Right hindlimb (tissue), 1 donor: Measurements from ENCODE around the gene GRAMD2A.
"Not testable (repeated sequence)": the region's sequence is repeated elsewhere in the genome, so short reads cannot be mapped to it uniquely, and the experiment has no call there.

Experiments used
- DNase-seq: peaks from one replicate; pipeline ENCODE4 v3.0.0-alpha.2; 2018

The GRAMD2A gene

DNA sequence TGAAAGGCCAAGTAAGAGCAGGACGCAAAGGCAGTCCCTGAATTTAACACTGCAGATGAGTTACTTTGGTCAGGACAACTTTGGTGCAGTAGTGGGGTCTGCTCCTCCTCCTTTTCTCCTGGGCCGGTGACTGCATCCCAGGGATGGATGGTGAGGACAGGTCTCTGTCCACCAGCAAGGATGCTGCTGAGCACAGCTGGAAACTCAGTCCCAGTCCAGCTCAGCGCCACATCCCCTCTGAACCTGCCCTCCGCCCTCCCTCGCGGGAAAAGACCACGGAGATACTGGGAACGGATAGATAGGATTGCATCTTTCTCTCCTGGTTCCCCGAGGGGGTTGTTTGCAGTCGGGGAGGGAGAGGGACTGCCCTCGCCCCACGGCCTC, 13.8 kb downstream of the GRAMD2A start:
- no peak for DNase-seq

DNA sequence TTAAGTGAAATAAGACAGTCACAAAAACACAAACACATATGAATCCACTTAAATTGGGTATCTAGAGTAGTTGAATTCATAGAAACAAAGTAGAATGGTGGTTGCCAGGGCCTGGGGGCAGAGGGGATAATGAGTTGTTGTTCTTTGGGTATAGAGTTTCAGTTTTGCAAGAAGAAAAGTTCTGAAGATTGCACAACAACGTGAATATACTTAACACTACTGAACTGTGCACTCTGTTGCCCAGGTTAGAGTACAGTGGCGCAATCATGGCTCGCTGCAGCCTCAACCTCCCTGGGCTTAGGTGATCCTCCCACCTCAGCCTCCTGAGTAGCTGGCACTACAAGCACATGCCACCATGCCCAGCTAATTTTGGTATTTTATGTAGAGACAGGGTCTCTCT, 14.9 kb downstream of the GRAMD2A start:
- no peak for DNase-seq

DNA sequence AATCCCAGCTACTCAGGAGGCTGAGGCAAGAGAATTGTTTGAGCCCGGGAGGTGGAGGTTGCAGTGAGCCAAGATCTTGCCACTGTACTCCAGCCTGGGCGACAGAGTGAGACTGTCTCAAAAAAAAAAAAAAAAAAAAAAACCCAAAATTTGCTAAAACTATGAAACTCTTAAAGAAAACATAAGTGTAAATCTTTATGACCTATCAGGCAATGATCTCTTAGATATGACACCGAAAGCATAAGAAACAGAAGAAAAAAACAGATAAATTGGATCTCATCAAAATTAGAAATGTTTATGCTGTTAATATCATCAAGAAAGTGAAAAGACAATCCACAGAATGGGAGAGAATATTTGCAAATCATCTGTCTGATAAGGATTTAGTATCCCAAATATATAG, 15.3 kb downstream of the GRAMD2A start:
- DNase-seq, result no peak

DNA sequence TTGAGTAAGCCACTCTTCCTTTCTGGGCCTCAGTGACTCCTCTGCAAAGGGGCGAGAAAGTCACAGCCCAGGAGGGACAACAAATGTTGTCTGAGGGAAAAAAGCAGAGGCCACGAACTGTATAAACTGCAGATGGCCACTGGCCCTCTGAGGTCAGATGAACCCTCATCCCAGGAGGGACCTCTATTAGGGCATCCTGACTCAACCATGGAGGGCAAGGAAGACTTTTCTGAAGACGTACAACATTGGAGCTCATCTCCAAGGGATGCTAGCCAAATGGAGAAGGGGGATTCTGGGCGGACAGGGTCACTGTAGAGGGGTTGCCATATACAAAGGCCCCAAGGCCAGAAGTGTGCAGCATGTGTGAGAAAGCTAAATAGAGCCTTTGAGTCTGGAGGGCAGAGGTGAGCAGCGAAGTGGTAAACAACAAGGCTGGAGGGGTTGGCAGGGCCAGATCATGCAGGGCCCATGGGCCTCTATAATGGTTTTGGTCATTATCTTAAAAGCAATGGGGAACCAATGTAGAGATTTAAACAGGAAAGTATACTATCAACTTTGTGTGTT, 16.7 kb downstream of the GRAMD2A start:
- no peak for DNase-seq

GRCh38 chr15:72179950-72180581, 17.5 kb downstream of the GRAMD2A start:
- peak; percentile 74 for DNase-seq

GRCh38 chr15:72178976-72179585, 18.5 kb downstream of the GRAMD2A start:
- no peak for DNase-seq

GRCh38 chr15:72176743-72177142, 20.8 kb downstream of the GRAMD2A start:
- no peak for DNase-seq

DNA sequence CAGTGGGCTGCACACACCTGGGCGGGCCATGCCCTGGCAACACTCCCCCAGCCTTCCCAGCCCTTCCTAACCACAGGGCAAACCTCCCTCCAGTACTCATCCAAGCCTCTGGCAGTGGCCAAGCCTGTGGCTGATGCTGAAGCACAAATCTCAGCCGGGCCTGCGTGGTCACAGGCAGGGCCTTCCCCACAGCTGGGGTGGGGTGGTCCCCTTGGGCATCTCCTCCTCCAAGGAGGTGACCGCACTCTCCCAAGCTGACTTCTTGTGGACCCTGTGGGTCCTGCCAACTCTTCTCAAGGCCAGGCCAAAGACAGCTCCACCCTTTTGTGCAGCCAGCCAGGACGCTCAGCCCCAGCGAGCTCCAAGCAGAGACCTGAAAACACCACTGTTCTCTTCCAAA, 21.4 kb downstream of the GRAMD2A start:
- DNase-seq, result peak; percentile 55

DNA sequence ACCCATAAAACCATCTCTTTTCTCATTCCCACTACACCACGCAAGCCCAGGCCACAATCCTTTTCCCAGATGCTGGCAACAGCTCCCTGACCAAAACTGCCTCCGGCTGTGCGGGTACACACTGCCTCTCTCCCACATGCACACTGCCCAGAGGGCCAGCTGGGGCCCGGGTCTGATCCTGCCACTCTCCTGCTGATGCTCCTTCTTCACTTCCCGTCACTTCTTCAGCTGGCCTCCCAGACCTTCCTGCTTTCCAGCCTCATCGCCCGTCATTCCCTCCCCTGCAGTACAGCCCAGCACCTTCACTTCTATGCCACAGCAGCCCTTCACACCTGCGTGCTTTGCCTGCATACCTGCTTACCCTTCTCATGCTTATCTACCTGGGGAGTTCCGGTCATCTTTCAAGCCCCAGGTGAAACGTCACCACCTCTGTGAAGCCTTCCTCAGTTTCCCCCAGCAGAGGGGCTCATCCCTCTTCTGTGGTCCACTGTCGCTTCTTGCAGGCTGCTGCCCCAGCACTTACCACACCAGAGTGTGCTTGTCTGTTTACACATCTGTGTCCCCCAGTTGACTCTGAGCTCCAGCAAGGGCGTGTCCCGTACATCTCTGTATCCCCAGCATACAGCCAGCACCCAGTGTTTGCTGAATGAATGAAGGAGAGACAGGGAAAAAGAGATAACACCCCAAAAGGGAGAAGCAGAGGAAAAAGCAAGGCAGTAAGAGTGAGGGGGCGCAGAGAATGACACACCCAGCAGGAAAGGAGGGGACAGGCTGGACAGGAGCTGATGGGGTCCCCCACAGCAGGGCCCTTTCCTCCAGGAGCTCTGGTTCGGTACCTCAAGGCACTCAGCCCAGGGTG, 22.2 kb downstream of the GRAMD2A start:
- no peak for DNase-seq

GRCh38 chr15:72174551-72175165, 22.9 kb downstream of the GRAMD2A start:
- no peak for DNase-seq

DNA sequence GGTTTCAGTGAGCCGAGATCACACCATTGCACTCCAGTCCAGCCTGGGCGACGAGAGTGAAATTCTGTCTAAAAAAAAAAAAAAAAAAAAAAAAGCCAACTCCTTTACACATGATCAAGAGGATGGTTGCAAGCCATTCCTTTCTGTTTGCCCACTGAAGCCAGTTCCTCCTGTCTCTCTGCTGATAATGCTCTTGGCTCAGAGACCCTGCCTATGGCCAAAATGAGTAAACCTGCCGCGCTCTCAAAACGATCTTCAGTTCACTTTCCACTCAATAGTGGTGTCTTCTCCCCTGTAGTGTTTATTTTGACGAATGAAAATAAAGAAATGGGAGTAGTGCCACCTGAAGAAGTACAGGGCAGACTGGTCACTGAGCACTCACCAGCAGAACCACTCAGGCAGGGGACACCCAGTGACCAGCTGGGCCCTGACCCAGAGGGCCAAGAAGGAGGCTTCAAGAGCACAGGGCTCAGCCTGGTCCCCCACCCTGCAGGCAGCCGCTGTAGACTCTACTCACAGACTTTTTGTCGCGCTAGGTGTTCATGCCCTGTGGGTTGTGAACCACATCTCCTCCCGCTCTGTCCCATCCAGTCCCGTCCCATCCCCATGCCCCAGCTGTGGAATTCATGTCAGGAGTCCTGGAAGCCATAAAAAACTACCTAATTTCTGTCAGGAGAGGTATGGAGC, 23.6 kb downstream of the GRAMD2A start:
- no peak for DNase-seq

GRCh38 chr15:72173401-72173800, 24.2 kb downstream of the GRAMD2A start:
- no peak for DNase-seq

DNA sequence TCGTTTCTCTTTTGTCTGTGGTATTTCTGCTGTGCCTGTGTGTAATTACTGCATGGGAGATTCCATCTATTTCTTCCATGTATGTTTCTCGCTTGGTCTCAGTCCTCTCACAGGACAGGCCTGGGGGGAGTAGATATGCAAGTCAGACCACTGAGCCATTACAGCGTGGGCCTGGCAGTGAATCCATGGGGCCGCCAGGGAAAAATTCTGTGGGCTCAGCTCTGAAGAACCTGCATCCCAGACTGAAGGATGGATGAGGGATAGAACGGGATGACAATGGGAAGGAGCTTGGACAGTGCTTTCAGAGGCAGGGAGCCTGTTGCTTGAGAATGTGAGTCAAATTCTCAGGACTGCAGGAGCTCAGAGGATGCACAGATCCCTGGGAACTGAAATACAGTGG, 24.8 kb downstream of the GRAMD2A start:
- DNase-seq, result no peak

GRCh38 chr15:72171978-72172377, 25.6 kb downstream of the GRAMD2A start:
- DNase-seq, result not testable (repeated sequence)

GRCh38 chr15:72170691-72171090, 26.9 kb downstream of the GRAMD2A start:
- no peak for DNase-seq

- no peak for DNase-seq
Observed at GRCh38 chr15:72169921-72170611, 27.5 kb downstream of the GRAMD2A start.

GRCh38 chr15:72169236-72169920, 28.2 kb downstream of the GRAMD2A start:
- DNase-seq, result no peak

GRCh38 chr15:72168808-72169190, 28.8 kb downstream of the GRAMD2A start:
- DNase-seq, result no peak

GRCh38 chr15:72168131-72168807, 29.3 kb downstream of the GRAMD2A start:
- peak; percentile 53 for DNase-seq

GRCh38 chr15:72167445-72167844, 30.1 kb downstream of the GRAMD2A start:
- no peak for DNase-seq
